ENCODE data around the gene ZNF467.

DNA sequence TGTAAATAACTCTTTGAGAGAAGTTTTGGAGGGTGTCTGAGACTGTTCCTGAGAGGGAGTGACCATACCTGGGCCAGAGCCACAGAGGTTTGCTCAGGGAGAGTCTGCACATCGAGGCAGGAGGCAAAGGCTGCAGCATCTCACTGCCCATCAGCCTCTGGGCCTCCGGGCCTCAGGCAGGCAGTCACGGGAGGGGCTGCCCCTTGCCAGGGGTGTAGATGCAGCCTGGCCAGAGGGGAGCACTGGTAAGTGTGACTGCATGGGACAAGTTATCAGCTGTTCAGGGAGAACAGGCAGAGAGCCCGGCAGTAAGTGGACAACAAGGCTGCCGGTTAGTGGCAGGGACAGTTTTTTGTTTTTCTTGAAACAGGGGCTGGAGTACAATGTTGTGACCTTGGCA is 55.9 kb downstream of the ZNF467 start:
- TF ChIP-seq POLR2AphosphoS5 (IDR thresholded peaks at IDR 0.05) = no peak
- TF ChIP-seq, protein P1, sequence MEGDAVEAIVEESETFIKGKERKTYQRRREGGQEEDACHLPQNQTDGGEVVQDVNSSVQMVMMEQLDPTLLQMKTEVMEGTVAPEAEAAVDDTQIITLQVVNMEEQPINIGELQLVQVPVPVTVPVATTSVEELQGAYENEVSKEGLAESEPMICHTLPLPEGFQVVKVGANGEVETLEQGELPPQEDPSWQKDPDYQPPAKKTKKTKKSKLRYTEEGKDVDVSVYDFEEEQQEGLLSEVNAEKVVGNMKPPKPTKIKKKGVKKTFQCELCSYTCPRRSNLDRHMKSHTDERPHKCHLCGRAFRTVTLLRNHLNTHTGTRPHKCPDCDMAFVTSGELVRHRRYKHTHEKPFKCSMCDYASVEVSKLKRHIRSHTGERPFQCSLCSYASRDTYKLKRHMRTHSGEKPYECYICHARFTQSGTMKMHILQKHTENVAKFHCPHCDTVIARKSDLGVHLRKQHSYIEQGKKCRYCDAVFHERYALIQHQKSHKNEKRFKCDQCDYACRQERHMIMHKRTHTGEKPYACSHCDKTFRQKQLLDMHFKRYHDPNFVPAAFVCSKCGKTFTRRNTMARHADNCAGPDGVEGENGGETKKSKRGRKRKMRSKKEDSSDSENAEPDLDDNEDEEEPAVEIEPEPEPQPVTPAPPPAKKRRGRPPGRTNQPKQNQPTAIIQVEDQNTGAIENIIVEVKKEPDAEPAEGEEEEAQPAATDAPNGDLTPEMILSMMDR (IDR thresholded peaks at IDR 0.05) = no peak
